Stimulated activated CD8-positive, alpha-beta memory T cell treated with anti-CD3 and anti-CD28 coated beads, Interleukin-12 subunit alpha, Interleukin-12 subunit beta, amount 100 ng/mL, for 4 hours (primary cell): ENCODE measurements around the gene COL5A2.

Experiments
- DNase-seq: peaks from one replicate; pipeline ENCODE4 v3.0.0-alpha.2; 2020; ENCODE audit warnings: low read depth

The COL5A2 gene

DNA sequence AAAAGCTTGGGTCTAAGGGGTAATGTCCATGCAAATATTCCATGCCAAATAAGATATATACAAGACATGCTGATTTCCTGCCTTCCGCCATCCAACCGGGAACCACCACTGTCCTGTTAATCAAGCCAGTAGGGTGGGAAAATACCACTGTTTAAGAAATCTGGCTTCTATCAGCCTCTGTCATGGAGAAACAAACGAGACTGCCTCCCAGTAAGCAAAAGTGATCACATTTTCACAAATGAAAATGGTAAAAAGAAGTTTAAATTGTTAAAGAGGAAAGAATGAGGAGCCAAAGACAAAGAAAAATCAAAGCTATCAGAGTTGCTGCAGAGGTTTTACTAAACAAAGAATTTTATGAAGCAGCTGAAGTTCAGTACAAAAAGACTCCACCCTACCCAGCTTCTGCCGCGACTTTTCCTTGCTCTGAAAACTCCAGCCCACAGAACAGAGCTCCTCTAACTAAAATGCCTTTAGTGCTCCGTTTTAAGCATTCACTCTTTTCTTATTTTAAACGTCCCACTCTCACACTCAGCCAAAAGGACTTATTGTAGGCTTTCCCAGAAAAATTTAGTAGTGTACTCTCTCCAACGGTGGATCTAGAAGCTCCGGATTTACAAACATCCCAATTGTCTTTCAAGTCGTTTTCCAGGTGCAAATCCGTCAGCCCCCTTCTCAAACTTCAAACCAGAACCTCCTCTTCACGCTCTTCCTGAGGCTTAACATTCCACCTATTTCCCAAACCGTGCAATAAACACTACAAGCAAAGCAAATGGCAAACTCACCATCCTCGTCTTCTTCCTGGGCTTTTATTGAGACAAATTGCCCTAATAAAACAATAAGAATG lies 613 bp downstream of the COL5A2 start:
- no peak for DNase-seq

DNA sequence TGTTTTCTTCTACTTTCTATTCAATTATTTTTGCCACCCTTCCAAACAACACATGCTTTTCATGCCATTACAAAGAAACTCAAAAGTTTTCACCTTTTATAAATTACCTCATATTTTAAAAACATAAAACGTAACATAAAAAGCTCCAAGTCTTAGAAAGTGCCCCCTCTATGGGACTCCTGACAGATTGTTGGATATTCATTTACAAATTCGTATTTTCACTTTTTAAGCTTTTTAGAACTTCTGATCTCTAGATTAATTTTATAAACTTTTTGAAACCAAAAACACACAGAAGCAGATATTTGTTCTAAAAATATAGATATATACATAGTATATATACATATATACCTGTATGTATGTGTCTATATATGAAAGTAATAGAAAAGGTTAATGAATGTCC lies 1.5 kb downstream of the COL5A2 start:
- DNase-seq = no peak

DNA sequence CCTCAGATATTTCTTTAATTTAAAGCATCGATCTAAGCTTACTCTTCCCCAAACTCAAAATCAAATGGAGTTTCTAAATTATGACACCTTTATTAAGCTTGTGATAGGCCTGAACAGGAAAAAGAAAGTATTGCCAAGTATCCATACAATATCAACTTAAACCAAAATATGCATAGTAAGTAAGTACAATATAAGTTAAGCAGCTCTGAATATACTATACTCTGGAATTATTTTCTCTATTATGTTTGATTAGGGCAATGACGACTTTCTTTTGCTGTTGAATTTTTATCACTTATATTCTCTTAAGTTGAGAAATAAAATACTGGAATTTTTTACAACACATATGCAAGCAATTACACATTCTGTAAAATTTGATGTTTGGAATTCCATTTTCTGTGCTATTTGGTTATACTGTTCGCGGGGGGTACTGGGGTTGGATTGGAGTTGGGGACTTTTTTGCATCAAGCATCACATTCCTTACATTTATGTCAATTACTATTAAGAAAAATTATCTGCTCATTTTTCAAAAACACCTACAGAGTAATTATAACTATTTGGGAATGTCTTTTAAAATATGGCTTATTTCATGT lies 2.2 kb downstream of the COL5A2 start:
- no peak for DNase-seq

DNA sequence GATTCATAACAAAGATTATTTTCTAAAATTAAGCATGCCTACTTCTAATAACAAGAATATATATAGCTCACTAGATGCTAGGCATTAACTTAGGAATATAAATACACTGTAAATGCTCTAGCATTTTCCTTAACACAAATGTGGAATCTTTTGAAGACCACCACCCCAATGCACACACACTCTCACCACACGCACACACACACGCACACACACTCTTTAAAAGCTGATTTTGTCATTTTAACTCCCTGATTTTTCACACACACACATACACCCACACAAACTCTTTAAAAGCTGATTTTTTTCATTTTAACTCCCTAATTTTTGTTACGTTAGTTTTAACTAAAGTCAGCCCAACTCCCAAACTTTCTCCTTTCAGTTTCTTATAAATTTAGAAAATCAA lies 3.0 kb downstream of the COL5A2 start:
- DNase-seq = no peak

DNA sequence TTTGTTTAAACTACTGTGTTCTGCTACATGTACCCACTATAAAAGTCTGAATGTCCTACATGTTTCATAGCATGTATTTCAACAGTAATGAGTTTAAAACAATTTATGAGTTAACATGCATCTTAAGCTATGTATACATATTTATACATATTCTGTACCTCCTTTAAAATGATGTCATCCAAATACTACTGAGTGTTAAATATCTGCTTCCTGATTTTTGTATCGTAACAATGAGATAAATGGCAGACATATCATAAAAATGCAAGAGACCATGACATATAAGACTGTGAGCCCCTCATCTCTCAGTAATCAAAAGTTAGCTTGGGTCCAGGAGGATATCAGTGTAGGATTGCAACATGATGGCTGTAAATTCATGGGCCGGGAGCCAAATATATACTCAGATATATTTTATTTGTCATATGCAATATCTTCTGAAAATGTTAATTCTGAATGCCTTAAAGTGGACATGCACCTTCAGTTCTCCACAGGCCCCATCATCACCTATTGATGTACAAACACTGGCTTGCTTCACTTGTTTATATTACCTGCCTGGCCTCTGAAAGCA lies 3.6 kb downstream of the COL5A2 start:
- no peak for DNase-seq

DNA sequence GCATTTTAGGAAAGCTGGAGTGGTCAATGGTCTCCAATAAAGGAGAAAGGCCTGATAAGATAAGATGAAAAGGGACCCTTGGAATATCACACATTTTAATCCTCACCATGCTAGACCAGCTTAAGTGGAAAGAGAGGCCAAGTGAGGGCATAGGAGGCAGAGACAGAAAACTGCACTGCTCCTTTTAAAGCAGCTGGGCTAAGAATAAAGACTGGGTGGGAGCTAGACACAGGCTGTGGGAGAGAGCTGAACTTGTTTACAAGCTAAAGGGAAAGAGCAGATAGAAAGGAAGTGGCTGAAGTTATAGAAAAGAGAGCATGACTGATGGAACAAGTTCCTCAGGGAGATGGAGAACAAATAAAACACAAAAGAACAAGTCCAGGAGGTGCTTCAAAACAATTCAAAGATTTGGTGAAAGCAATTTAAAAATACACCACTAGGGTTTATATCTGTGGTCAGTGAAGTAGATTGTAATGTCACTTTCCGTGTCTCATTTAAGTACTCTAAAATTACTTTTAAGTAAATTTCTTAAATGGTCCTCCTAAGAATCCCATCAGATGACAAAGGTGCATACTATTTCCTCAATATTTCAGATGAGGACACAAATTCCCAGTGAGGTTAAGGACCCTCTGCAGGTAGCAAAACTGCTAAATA lies 7.5 kb downstream of the COL5A2 start:
- DNase-seq = no peak

DNA sequence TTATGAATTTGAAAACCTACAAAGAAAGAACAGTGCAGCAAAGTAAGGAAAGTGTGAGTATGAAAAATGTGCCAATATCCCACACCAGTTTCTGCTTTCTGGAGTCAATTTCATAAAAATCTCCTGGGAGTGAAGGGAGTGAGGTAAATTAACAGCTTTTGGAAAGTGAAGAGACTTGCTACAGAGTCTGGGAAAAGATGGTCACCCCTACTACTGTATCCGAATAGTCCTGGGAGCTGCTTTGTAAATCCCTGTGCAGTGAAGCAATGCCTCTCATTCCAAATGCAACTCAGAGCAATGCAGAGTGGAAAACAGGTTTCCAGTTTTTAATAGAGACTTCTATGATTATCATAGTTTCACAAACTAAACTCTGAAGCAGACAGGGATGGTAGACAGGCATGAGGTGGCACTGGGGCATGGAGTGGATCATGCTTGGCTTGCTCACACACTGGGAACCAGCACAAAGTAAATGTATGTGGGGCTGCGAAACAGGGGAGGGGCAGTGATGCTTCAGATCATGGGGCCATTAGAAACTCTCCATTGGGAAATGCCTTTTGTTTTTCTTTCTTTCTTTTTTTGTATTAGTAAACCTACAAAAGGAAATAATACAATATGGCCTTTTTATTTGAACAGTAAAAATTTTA lies 10.6 kb downstream of the COL5A2 start:
- no peak for DNase-seq

DNA sequence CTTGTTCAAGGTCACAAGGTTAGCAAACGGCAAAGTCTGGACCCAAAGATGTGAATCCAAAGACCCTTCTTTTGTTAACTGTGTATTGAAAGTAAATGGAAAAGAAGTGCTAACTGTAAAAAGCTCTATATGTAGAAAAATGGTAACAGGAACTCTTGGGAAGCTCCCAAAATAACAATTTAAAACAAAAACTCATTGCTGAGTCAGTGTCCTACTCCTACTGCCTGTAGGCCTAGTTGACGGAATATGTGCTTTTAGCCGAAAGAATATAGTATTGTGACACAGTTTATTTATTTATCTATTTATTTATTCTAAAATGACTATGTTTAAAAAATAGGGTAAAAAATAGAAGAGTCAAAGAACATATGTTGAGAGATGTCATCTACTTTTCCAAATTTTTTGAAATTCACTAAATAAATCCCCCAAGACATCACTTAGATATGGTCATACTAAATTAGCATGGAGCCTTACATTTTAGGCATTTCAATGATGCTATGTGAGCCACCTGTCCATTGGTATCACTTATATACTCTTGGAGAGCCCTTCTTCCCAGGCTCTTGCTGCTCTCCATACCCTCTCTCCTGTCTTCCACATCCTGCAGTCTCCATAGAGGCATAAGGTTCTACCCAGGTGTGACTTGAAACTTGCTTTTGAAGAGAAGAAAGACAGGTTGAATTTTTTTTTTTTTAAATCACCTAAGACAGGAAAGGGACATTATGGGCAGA lies 13.7 kb downstream of the COL5A2 start:
- DNase-seq = no peak

DNA sequence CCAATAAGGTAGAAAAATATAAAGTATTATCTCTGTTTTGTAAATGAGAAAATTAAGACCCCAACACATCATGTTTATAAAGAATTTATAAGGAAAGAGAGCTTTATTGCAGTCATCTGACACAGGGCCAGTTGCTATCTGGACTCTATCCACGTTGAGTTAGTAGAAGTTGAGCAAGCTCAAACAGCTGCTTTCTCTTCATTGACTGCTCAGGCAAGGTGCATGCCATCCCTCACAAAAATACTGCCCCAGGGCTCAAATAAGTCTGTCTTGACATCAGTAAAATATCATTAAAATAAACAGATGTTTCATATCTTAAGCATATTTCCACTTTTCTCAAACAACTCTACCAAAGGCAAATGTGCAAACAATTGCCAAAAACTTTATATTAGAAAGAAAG lies 14.8 kb downstream of the COL5A2 start:
- no peak for DNase-seq

DNA sequence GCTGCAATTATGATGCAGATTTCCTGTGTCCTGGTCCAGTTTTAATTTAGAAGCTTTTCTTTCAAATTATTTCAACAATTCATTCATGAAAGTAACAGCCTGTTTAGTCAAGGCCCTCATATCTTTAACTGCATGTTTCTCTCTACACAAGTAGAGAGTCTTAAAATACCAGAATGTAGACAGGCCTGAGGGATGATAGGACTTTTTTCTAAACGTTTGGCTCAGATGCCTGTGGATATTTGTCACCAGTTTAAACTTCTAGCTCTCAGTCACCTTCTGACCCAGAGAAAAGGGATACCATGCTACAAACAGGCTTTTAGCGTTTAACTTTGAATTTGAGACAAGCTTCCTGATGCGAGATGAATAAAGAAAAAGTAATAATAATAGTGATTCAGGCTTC lies 15.7 kb downstream of the COL5A2 start:
- DNase-seq = no peak

DNA sequence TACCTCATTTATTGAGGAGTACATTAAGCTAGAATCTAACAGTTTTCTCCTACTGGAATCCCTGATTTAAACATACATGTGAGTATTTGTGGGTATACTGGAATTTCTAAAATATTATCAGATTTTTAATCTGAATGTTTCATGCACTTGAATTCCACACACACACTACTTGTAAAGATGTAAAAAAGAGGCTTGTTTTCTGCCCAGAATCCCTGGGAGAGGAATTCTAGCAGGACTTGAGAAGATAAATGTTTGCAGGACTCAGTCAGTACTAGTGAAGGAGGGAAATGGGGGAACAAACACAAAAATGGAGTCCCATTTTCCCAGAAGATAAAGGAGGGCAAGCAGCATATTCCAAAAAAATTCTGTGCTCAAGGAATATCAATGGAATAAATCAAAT lies 17.0 kb downstream of the COL5A2 start:
- DNase-seq = no peak

DNA sequence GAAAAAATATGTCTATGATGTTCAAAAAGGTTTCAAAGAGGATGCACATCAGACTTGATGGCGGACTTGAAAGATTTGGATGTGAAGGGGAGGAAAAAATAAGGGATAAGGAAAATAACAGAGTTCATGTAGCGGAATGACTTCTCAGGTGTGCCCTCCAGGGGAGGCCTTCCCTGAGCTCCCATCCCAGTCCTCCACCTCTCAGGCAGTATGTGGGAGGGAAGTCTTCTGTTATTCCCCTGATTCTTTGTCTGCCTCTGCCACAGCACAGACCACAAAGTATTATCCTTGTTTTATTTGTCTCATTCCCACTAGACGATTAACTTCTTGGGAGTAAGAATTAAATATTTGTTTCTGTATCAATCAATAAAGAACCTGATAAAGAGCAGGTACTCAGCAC lies 17.7 kb downstream of the COL5A2 start:
- no peak for DNase-seq

DNA sequence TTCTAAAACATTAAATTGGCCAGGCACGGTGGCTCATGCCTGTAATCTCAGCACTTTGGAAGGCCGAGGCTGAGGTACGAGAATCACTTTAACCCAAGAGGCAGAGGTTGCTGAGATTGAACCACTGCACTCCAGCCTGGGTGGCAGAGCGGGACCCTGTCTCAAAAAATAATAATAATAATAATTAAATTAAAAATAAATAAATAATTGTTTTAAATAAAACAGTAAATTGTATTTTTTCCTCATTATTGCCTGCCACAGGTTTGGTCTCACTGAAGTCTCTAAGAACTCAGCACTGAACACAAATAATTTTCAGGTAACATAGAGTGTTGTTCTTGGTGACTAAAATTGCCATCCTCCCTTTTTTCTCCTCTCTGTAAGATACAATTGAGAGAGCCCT lies 19.8 kb downstream of the COL5A2 start:
- DNase-seq = no peak

DNA sequence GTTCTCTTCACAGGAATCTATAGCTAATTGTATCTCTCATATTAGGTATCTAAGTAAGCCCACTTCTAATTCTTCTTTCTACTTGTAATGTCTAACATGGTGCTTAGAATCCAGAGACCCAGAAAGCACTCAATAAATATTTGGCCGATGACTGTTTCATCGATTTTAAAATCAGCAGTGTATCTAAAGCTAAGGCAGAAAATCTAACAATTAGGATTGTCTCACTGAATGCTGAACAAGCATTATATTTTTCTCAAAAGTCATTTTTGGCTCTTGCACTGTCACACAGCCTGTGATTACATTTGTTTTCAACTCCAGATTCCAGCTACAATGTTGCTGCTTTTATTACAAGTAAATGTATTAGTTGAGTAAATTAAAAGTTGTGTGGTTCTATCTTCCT lies 20.3 kb downstream of the COL5A2 start:
- DNase-seq = no peak

DNA sequence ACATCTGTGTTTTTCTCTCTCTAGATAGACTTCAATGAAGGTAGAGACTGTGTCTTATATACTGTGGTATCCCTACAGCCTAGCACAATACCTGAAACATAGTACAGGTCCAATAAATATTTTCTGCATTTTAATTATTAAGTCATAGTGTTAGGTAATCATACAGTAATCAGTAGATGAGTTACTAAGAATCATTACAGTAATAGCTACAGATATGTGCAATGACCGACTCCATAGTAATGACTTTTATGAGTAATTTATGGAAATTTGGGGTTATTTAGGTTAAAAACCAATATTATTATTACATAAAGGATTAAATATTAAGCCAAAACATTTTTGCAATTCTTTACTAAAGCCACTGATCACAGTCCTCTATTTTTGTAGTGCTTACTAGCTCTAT lies 21.6 kb downstream of the COL5A2 start:
- no peak for DNase-seq

DNA sequence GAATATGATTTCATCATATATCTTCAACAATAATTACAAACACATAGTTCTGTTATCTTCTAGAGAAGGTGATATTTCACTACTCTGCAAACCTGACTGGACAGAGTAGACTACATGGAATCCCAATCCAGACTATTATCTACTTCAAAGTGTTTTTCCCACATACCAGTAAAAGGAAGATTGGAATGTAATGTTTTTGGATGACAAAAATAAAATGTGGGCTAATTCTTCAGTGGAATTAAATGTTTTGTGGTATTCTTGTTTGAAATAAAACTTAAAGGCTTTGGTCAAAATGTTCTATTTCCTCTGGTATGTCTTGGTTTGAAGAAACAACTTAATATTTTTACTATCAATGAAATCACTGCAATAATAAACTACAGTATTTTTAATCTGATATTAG lies 22.1 kb downstream of the COL5A2 start:
- DNase-seq = no peak

DNA sequence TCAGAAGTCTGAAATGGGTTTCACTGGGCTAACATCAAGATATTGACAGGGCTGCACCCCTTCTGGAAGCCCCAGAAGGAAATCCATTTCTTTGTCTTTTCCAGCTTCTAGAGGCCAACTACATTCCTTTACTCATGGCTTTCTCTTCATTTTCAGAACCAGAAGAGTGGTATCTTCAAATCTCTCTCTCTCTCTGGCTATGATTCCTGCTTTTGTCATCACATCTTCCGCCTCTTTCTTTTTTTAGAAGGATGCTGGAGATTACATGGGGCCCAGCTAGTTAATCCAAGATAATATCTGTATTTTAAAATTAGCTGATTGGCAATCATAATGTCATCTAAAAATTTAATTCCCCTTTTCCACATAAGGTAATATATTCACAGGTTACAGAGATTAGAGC lies 23.8 kb downstream of the COL5A2 start:
- no peak for DNase-seq

DNA sequence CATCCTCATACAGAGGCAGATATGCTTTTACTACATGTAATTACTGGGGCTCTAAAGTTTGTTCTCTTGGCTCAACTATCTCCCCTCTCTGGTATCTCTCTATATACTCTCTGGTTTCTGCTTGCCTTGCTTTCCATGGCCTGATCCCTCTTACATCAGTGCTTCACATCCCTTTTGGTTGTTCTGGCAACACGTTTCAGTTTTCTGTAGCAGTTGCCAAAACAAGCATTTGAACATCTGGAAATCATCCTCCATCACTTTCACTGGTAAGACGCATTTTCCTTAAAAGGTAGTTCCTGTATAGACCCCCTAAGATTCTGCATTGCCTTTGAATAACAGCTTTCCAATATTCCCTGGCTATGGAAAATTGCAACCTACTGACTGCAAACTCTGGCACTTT lies 25.9 kb downstream of the COL5A2 start:
- no peak for DNase-seq

DNA sequence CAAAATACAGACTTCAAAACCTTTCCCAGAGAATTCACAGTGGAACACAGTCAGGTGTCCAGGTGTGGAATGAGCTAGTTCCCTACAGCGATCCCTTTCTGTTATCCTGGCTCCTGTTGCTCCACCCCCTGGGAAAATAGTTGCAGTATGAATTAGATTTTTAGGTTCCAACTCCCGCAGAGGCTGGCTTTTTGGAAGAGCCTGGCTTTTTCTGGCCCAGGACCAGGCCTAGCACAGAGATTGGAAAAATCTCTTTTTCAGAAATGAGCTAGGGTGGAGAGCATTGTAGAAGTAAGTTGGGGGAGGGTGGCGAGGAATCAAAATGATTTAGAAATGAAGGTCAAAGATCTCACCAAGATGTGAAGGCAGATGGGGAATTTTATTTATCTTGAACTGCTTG lies 27.1 kb downstream of the COL5A2 start:
- no peak for DNase-seq

DNA sequence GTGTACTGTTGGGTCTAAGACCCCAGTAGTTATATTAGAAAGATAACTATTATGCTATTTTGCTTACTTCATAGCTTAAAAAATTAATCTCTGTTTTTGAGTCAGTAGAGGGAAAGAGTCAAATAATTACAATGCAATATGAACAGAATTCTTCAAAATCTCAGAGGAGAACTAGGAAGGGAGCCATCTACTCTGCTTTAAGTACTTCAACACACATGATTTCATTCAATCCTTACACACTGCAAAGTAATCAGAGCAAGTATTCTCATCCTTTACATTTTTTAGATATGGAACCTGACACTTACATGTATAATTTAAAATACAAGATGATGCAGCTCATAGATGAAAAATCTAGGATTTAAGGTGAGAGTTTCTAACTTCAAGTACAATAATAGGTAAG lies 27.7 kb downstream of the COL5A2 start:
- no peak for DNase-seq

DNA sequence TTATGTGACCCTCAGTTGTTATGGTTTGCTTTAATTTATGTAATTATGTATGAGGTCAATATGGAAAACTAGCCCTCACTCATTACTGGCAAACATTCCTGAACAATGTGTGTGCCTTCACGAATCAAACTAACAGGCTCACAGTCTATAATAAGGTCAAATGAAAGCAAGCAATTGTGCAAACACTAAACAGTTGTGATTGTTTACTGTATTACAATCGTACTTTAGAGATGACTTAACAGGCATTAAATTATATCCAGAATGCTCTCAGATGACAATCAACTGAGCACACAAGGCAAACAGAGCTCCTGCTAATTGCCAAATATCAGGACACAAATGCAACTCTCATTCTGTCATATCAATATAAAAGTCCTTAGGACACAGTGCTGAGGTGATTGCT lies 29.5 kb downstream of the COL5A2 start:
- DNase-seq = no peak

DNA sequence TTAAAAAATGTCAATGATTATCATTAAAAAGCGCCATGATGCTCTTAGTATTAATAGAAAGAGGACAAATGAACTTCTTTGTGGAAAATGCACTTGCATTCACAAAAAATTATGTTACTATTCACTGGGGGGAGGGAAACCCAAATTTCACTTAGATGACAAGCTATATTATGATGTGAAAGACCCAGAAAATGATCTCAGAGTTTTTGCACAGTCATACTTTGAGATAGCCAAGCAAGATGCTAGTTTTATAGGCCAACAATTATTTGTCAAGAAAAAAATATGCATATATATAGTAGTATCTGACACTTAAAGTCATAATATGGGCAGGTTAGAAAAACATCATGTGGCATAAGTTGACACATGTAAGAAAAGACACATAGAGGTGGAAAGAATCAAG lies 31.6 kb downstream of the COL5A2 start:
- DNase-seq = no peak
